Stimulated activated CD4-positive, alpha-beta T cell treated with anti-CD3 and anti-CD28 coated beads, Interleukin-1b, Interleukin-23, amount 100 ng/mL, for 48 hours (primary cell): ENCODE data around the gene MSGN1.

ENCODE experiments used
- DNase-seq: peaks from one replicate; pipeline ENCODE4 v3.0.0-alpha.2; 2020

MSGN1 gene

DNA sequence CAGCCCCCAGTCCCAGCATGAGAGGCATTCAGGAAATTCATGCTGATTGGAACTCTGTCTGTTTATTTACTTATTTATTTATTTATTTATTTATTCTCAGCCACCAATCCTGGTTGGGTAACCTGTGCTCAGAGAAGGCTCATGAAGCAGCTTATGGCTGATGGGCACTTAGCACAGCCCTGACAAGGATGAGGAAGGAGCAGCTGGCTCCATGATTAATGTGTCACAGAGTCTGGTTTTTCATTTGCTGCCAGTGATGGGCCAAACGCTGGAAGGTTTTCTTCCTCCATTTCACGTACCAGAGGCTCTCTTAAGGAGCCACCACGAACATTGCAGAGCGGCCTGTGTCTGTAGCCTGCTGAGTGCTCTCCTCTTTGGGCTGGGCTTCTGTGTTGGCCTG is 33.9 kb downstream of the MSGN1 start:
- DNase-seq = no peak

DNA sequence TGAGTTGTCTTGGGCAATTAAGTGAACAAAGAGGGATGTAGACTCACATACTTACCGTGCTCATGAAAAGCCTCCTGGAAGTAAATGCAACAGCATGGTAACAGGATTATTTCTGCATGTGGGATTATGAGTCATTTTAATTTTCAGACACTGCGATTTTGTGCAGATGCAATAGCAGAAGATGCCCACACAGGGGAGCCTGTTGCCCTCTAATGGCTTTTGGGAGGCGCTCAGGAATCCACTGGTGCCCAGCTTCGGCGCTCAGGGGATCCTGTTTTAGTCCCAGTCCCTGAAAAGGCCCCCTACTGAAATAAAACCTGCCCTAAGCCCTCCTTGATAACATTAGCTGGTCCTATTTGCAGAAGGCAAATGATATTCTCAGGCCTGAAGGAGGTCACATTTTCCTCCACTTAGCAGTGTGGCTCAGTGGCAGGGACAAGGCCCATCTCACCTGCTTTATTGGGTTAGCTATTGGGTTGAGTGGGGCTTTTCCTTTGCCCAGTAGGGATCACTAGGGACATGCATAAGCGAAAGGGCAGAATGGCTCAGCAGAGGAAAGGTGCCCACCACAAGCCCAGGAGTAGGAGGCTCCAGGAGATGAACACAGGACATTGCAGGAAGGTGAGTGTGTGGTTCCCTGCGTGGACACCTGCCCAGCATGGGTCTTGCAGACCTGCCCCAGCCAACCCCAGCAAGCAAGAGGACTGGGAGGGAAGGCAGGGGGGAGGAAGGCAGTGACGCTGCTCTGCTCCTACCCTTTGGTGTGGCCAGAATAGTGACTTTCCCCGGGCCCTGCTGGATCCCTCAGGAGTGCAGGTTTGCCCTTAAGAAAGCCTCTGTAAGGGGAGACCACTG is 35.7 kb downstream of the MSGN1 start:
- peak; percentile 42 for DNase-seq

DNA sequence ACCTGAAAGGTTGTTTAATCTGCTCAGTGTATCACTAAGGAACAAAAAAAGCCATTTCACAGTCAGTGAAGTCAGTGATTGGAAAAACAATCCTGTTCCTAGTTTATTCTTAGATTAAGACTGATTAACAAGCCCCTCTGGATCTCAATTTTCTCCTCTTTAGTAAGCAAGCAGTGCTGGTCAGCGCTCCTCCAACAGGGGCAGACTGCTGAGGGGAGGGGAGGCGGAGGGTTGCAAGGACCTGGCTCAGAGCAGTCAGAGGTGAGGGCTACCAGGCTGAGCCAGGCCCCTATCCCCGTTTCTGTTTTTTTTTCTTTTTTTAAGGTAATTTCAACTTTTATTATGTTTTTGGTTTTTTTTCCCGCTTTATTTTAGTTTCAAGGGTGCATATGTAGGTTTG is 37.5 kb downstream of the MSGN1 start:
- no peak for DNase-seq

DNA sequence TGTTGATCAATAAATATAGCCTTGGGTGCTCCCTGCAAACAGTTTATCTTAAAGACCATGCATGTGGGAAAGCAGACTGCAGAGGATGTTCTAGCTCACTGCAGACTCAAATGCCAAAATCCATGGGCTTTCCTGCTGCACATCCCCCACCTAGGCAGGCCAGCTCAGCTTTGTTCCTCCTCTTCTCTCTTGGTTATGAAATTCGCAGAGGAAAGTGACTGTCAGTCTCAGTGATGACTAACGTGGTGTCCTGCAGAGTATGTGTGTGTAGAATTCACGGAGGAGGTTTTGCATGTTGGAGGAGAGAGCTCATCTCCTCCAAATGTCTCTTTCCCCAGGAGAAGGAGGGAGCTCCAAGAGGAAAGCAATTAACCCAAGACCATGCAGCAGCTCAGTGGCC is 40.8 kb downstream of the MSGN1 start:
- DNase-seq = no peak

DNA sequence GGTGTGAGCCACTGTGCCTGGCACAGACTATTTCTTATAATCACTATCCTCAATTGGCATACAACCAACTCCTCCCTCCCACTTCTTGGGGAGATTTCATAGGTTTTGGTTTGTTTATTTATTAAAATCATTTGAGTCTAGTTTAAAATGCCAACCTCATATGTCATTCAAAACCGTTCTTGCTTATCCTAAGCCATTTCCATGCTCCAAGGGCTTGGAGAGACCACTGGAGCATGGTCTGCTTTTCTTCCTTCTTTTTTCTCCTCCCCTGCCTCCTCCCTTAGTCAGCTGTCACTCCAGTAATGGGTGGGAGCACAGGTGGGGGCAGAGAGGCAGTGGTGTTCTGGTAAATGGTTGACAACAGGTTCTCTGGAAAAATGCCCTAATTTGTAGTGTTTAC is 41.8 kb downstream of the MSGN1 start:
- DNase-seq = no peak

DNA sequence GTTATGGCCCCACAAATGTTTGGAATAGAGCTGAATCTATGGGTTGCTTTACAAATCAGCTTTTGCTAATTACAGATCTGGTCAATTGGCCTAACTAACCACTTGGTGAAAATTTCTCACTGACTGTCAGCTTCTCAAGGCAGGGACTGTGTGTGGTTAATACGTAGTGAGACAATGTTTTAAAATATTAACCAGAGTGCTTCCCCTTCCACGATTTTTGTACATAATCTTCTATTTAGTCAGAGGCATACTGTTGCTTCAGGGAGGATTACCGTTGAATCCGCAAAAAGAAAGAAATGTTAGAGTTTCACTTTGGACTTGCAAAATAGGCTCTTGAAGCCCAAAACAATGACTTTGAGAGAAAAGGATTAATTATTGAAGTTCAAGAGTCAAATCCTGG is 47.3 kb downstream of the MSGN1 start:
- no peak for DNase-seq

DNA sequence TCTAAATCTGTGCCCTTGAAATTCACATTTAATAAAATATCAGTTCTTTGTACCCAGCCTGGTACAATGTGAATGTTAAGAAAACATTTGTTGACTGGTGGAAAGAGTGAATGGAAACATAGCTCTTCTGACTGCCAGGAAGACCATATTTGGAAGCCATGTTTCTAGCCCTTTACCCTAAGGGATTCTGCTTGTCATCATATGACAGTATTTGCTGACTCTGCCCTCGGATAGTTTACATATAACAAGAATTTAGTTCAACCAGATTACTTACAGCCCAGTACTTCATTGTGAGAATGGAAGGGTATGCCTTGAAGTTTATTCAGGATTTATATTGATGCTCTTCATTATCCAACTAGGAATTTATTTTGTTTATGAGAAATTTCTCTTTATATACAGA is 48.4 kb downstream of the MSGN1 start:
- DNase-seq = no peak

DNA sequence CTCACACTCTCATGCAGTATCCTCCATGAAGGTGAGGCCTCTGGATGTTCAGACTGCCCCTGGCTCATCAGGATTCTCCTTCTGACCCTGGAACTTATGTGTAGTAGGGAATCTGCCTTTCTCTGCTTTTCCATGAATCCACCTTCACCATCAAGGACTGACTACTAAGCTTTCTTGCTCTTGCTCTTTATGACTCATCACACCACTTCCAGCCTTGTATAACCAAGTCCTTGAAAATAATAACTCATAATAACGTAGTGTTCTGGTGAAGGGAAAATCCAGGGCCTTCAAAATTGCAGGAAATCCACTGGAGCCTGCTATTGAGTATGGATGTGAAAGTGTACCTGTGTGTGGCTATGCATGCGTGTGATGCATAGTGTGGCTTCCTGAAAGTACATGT is 50.9 kb downstream of the MSGN1 start:
- DNase-seq = no peak
